Measurements from ENCODE around the gene RRP1B.

GRCh38 chr21:43687566-43688399 is 28.4 kb downstream of the RRP1B start:
- TF ChIP-seq CTCF (conservative IDR thresholded peaks at IDR 0.05 in 1 of 2, IDR thresholded peaks at IDR 0.05 in 1 of 2; ENCODE audit: low read depth in 1 of 2, low read length in 2 of 2) (no peak), EZH2 (IDR thresholded peaks at IDR 0.05; ENCODE audit: low read length, missing control alignments) (no peak)
